HG03354 (cell line): ENCODE measurements around the gene ZNF787.

Experiments
- ATAC-seq: cut with Tn5 transposase; IDR thresholded peaks from one replicate; pipeline ENCODE4 v1.9.1; 2021; ENCODE audit warnings: mild to moderate bottlenecking; ENCODE audit not compliant: unreplicated experiment, poor library complexity, severe bottlenecking

Gene ZNF787

GRCh38 chr19:56053596-56053995, 67.5 kb downstream of the ZNF787 start:
- no peak for ATAC-seq
